Fibroblast of skin of left biceps (primary cell): ENCODE data around the gene ARHGAP19.

Experiments used
- DNase-seq, 2 experiments: peaks; one replicate each; pipeline ENCODE4 v3.0.0-alpha.2; 2013; ENCODE audit warnings: low read depth in 2 of 2

The ARHGAP19 gene

GRCh38 chr10:97229322-97230015 is 63.0 kb downstream of the ARHGAP19 start:
- no peak for DNase-seq

GRCh38 chr10:97228775-97229157 is 63.7 kb downstream of the ARHGAP19 start:
- DNase-seq, result no peak

- DNase-seq, result no peak
Measured at GRCh38 chr10:97228130-97228774, 64.2 kb downstream of the ARHGAP19 start.

- DNase-seq, result no peak
Measured at GRCh38 chr10:97226398-97226797, 66.0 kb downstream of the ARHGAP19 start.

GRCh38 chr10:97224483-97225435 is 67.7 kb downstream of the ARHGAP19 start:
- DNase-seq, result no peak

GRCh38 chr10:97222326-97222961 is 70.0 kb downstream of the ARHGAP19 start:
- no peak for DNase-seq

GRCh38 chr10:97220355-97220754 is 72.1 kb downstream of the ARHGAP19 start:
- DNase-seq, result no peak

GRCh38 chr10:97217299-97217698 is 75.1 kb downstream of the ARHGAP19 start:
- no peak for DNase-seq

- no peak for DNase-seq
Measured at GRCh38 chr10:97215619-97216260, 76.7 kb downstream of the ARHGAP19 start.

GRCh38 chr10:97213431-97213830 is 79.0 kb downstream of the ARHGAP19 start:
- DNase-seq, result no peak

- DNase-seq, result no peak
Measured at GRCh38 chr10:97211229-97211628, 81.2 kb downstream of the ARHGAP19 start.

- peak in 1 of 2 experiments; percentile 25 for DNase-seq
Measured at GRCh38 chr10:97210543-97210960, 81.9 kb downstream of the ARHGAP19 start.

- DNase-seq, result no peak
Measured at GRCh38 chr10:97207756-97208346, 84.6 kb downstream of the ARHGAP19 start.

GRCh38 chr10:97207131-97207530 is 85.3 kb downstream of the ARHGAP19 start:
- DNase-seq, result no peak

GRCh38 chr10:97204826-97205679 is 87.4 kb downstream of the ARHGAP19 start:
- DNase-seq, result no peak

GRCh38 chr10:97203220-97203619 is 89.2 kb downstream of the ARHGAP19 start:
- no peak for DNase-seq

GRCh38 chr10:97200616-97201015 is 91.8 kb downstream of the ARHGAP19 start:
- no peak for DNase-seq

- DNase-seq, result no peak
Measured at GRCh38 chr10:97199152-97199551, 93.3 kb downstream of the ARHGAP19 start.

- no peak for DNase-seq
Measured at GRCh38 chr10:97197030-97197500, 95.4 kb downstream of the ARHGAP19 start.
